ENCODE measurements around the gene TTC33.
A peak's percentile ranks its signal among the peaks of the same experiment; 100 is the strongest.

TTC33 gene

DNA sequence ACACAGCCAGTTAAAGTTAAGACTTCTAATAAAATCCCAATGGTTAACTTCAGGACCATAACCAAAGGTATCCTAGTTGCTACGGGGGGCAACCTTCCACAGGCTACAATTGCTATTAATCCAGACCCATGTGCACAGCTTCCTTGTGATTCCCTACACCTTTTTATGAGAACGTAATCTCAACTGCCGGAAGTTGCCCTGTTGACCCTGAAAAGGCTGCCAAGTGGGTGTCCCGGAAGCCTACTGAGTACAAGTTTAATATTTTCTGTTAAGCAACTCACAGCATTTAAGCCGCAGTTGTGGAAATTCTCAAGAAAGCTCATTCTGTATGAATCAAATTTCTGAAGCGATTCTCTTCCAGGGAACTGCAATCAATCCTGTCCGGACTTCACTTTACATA, 124.5 kb downstream of the TTC33 start:
- DNase-seq: no peak
- in situ Hi-C loops (cut with MboI; ENCODE audit: low pct_unique_long_range_greater_than_20kb, low sequenced_read_pairs): no loop called here

GRCh38 chr5:40630126-40630525, 125.6 kb downstream of the TTC33 start:
- DNase-seq: peak; percentile 93
- in situ Hi-C loops (cut with MboI; ENCODE audit: low pct_unique_long_range_greater_than_20kb, low sequenced_read_pairs): no loop called here

- in situ Hi-C loops (cut with MboI; ENCODE audit: low pct_unique_long_range_greater_than_20kb, low sequenced_read_pairs): no loop called here
- peak; percentile 61 for DNase-seq
These were observed 127.4 kb downstream of the TTC33 start for GRCh38 chr5:40628407-40628806.

- DNase-seq: no peak
- in situ Hi-C loops (cut with MboI; ENCODE audit: low pct_unique_long_range_greater_than_20kb, low sequenced_read_pairs): no loop called here
These were observed 128.1 kb downstream of the TTC33 start for GRCh38 chr5:40627706-40628105.

- in situ Hi-C loops (cut with MboI; ENCODE audit: low pct_unique_long_range_greater_than_20kb, low sequenced_read_pairs): no loop called here
- DNase-seq: no peak
These were observed 129.0 kb downstream of the TTC33 start for GRCh38 chr5:40626801-40627200.

DNA sequence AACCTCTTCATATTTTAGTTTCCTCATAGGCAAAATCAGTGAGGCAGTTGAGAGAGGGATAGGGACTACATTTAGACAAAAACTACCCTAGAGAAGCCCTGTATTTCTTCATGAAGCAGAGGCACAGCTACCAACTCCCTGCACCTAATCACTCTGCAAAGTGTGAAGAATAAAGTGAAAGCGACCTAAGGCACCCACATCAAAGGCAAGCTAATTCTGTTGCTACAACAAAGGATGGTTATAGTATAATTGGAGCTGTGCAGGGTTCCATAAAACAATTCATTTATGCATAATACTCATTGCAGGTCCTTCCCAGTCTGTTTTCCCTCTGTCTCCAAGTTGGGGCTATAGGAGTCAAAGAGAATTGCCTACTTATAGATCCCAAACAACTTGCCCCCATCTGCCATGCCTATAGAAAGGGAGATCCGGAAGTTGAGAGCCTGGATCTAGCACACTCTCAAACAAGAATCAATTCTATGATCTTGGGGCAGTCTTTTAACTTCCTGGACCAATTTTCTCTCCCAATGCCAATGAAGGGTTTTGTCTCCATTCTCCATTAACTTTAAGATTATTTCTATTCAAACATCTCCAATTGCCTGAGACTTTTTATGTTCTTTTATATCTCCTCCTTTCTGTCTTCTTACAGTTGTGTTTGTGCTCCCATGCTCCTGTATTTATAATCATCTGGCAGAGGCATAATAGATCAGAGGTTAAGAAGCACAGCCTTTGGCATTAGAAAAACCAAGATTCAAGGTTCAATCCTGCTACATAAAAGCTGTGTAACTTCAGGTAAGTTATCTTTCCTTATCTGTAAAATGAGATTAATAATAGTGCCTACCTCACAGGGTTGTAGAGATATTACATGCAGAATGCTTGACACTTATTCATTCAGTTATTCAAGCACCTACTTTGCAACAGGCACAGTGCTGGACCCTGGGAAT, 132.0 kb downstream of the TTC33 start:
- DNase-seq: no peak
- in situ Hi-C loops (cut with MboI; ENCODE audit: low pct_unique_long_range_greater_than_20kb, low sequenced_read_pairs): no loop called here

GRCh38 chr5:40622463-40623252, 133.1 kb downstream of the TTC33 start:
- no peak for DNase-seq
- in situ Hi-C loops (cut with MboI; ENCODE audit: low pct_unique_long_range_greater_than_20kb, low sequenced_read_pairs): no loop called here

DNA sequence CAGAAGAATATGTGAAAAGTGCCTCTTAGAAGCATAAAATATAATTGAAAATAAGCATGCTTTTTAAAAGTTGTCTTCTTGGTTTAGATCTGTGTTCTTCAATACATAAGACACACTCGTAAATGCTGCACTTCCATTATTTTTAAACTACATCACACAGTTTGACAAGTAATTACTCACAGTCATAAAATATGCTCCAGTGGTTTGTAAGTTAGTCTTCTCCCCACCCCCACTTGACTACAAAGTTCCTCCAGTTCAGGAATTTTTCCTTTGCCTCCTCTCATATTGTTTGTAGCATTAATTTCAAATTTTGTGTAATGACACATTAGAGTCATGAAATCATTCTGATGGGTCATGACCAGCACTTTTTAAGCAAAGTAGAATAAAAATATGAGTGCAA, 136.3 kb downstream of the TTC33 start:
- in situ Hi-C loops (cut with MboI; ENCODE audit: low pct_unique_long_range_greater_than_20kb, low sequenced_read_pairs): no loop called here
- DNase-seq: peak; percentile 39

DNA sequence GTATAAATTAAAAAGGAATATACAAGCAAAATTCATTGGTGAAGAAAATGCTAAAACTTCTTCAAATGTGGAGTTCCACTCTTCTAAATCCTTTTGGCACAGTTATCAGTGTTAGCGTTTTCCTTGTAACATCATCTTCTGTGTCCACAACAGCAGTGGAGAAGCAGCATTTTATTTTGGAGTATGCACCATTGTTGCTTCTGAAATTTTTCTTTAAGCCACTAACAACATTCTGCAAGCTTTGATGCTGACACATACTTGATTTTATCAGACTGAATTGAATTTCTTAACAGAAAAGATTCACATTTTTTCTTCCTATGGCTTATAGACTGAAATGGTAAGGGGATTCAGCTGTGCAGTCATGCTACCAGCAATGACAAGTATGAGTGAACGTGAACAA, 136.8 kb downstream of the TTC33 start:
- DNase-seq: no peak
- in situ Hi-C loops (cut with MboI; ENCODE audit: low pct_unique_long_range_greater_than_20kb, low sequenced_read_pairs): no loop called here

DNA sequence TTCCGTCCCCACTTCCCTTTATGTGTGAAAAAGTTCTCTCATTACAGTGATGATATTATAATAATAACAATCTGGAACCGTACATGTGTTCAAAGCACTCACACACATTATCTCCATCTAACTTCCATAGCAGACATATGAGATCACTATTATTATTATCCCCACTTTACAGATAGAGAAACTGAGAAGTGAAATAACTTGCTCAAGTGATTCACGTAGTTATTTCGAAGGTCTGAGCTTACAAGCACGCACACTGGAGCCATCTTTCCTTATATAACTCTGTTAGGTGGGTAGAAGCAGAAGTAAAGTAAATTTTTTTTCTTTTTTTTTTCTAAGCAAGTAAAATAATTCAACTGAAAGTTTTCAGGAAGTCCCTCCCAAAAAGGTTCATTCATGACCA, 139.0 kb downstream of the TTC33 start:
- peak; percentile 25 for DNase-seq

GRCh38 chr5:40615586-40616170, 140.1 kb downstream of the TTC33 start:
- in situ Hi-C loops (cut with MboI; ENCODE audit: low pct_unique_long_range_greater_than_20kb, low sequenced_read_pairs): no loop called here
- DNase-seq: peak; percentile 56

More for the DNA sequence above, 139.0 kb downstream of the TTC33 start:
- in situ Hi-C loops (cut with MboI; ENCODE audit: low pct_unique_long_range_greater_than_20kb, low sequenced_read_pairs): no loop called here

DNA sequence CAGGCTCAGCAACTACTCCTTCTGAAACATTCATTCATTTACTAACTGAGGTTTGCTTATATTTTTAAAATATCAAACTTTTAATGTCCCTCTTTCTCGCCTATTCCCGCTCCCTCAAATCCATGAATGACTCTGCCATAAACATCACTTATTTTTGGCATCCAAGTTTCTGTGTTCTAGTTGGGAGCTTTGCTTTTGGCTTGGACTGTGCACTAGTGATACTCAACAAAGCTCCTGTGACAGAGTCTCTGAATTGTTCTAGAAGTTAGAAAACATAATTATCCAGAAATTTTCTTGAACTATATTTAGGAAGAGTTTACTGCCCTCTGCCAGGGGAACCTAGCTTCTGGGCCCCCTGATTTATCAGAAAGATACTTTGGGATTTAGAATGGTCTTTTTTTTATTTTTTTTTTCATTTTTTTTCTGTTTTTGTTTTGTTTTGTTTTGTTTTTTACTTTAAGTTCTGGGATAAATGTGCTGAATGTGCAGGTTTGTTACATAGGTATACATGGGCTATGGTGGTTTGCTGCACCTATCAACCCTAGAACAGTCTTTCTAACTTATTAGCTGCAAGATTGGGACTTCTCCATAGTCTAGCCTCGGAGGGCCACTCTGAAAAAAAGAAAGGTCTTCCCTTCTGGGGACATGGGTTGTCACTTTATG, 140.7 kb downstream of the TTC33 start:
- in situ Hi-C loops (cut with MboI; ENCODE audit: low pct_unique_long_range_greater_than_20kb, low sequenced_read_pairs): no loop called here
- no peak for DNase-seq

DNA sequence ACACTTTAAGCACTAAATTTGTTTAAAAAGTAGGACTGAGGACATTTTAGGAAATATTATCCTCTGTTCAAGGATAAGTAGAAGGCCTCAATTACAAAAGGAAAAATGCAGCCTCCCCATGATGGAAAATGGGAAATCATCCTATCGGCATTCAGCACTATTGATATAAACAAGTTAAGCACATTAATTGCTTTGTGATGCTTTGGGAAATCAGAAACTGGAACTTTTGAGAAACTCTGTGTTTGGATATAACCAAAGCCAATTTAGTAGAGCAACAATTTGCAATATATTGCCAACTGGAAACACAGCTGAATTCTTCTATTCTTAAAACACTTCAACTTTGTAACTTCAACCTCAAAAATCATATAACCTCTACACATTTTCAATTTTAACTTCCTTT, 141.3 kb downstream of the TTC33 start:
- in situ Hi-C loops (cut with MboI; ENCODE audit: low pct_unique_long_range_greater_than_20kb, low sequenced_read_pairs): no loop called here

GRCh38 chr5:40607202-40607601, 148.6 kb downstream of the TTC33 start:
- no peak for DNase-seq
- in situ Hi-C loops (cut with MboI; ENCODE audit: low pct_unique_long_range_greater_than_20kb, low sequenced_read_pairs): no loop called here

More for the DNA sequence above, 141.3 kb downstream of the TTC33 start:
- DNase-seq: no peak

DNA sequence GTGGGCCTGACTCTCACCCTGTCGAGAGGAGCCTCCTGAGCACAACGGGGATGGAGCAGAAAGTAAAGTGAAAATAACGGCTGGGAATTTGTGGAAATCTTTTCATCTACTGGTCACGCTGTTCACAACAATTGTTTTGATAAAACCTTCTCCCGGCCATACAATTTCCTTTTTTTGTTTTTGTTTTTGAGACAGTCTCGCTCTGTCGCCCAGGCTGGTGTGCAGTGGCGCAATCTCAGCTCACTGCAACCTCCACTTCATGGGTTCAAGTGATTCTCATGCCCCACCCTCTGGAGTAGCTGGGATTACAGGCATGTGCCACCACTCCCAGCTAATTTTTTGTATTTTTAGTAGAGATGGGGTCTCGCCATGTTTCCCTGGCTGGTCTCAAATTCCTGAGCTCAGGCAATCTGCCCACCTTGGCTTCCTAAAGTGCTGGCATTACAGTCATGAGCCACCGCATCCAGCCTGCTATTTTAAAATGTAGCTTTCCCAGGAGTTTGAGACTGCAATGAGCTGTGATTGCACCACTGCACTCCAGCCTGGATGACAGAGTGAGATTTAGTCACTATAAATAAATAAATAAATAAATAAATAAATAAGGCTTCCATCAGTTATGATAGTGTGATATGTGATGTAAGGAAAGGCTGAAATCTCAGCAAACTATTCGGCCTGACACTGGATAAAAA, 149.5 kb downstream of the TTC33 start:
- peak; percentile 53 for DNase-seq
- in situ Hi-C loops (cut with MboI; ENCODE audit: low pct_unique_long_range_greater_than_20kb, low sequenced_read_pairs): no loop called here

DNA sequence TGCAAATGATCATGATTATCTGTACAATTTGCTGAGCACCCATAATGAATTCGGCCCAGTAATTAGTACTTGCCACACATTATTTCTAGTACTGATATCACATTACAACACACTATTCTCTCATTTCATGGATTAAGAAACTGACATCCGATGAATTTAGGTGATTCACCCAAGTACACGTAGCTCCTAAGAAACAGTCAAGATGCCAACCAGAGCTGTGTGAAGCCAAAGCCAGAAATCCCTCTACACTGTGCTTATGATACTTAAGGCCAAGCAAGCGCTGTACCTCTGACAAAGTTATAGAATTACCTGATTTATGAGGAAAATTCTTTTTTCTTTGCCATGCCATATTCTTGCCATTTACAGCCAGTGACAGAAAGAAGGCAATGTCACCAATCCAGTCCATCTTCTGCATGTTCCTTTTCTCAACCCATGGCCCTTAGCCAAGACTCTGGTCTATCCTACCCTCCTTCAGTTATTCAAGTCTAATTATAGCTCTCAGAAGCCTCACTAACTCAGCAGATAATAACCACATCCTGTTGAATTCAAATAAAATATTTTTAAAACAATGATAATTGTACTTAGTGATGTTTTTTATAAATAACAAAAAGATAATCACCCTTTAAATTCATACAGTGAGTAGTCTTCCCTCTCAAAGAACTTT, 150.3 kb downstream of the TTC33 start:
- DNase-seq: peak; percentile 73
- in situ Hi-C loops (cut with MboI; ENCODE audit: low pct_unique_long_range_greater_than_20kb, low sequenced_read_pairs): no loop called here

DNA sequence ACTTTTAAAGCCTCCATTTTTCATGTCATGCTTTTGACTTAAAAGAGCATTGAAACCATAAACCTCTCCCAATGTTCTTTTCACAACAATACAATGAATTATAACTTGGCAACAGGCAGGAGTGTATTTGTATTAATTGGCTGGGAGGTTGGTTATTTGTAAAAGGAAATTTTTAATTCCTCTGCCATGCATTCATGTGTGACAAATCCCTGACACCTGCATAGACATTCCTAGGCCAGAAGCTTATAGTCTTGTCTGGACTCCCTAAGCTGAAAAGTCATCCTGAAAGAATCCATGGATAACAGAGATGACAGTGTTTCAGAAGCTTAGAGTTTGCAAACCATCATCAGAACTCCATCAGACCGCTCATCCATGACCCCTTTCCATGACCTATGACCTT, 152.4 kb downstream of the TTC33 start:
- no peak for DNase-seq
- in situ Hi-C loops (cut with MboI; ENCODE audit: low pct_unique_long_range_greater_than_20kb, low sequenced_read_pairs): no loop called here

- DNase-seq: peak; percentile 29
- in situ Hi-C loops (cut with MboI; ENCODE audit: low pct_unique_long_range_greater_than_20kb, low sequenced_read_pairs): no loop called here
These were observed 154.4 kb downstream of the TTC33 start for GRCh38 chr5:40601198-40601868.
